Measurements from ENCODE around the gene ORC5.
A peak's percentile ranks its signal among the peaks of the same experiment; 100 is the strongest.

The ORC5 gene

DNA sequence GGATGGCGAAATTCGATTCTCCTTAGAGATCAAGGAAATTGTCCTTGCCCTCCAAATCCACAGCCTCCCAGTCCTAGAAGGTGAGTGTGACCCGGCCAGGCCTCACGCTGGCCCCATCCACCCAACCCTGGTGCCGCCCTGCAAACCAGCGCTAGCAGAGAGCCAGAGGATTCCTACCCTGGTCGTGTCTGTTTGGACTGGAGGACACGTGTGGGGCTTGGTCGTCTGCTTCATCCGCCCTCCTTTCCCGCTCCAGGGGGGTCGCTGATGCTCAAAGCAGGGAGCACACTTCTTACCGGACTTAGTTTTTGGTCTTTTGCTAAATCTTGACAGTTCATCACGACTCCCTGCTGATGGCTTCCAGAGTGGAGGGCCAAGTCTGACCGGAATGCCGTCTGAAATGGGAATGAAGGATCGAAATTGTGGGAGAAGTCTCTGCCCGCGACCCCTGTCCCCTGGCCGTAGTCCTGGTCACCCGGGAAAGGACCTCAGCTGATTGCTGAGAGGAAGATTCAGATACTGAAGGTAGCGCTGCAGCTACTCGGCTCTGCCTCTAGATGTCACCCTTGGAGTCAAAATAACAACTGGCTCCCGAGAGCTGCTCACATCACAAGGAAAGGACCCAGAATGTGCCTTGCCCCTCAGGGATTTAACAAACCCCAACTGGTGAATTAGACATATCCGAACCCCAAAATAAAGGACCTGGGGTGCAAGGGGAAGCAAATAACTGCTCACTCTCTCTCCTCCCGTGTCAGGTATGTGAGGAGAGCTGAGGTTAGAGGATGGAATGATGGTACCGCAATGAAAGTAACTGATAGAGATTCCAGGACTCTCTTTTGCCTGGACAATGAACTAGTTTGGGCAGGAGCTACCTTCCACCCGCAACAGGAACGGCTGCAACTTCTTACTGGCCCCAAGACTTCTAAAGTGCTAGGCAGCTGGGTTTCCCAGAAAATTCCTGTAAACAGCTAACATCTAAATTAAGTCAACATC, 23.5 kb upstream of the ORC5 start:
- H3K4me1 ChIP-seq (ENCODE audit: control insufficient read depth, insufficient read depth, low read length): no peaks in the 10 kb centered on the region
- H3K36me3 ChIP-seq (ENCODE audit: control insufficient read depth, insufficient read depth, low read length): no peaks in the 10 kb centered on the region
- WGBS, 2 experiments: 43 to 45% methylated on average over 29 of the region's 29 CpGs
- H3K27ac ChIP-seq (ENCODE audit: insufficient read depth, low read depth, low read length, poor library complexity, severe bottlenecking): no peak overlapping the region
- no peaks in the 10 kb centered on the region for H3K27me3 ChIP-seq (ENCODE audit: control insufficient read depth, insufficient read depth, low read length, poor library complexity, severe bottlenecking)
- no peak overlapping the region for H3K4me3 ChIP-seq (ENCODE audit: insufficient read depth, low read depth, low read length)
- no peaks in the 10 kb centered on the region for H3K9me3 ChIP-seq (ENCODE audit: control insufficient read depth, low read length)

DNA sequence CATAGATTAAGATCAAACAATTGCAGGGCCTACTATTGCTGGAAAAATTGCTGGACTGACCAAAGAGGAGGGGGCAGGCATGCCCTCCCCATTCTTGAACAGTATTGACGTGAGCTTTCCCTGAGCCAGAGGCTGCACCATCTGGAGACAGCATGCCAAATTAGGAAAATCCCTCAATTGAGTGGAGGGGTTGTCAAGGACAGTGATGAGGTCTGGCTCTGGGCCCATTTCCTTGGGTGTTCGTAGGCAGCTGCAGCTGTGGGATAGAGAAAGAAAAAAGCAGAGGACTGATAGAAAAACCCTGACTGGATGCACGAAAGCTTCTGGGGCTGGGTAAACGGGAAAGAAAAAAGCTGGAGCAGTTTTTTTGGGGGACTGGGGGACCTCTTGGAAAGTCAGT, 22.8 kb upstream of the ORC5 start:
- no peak overlapping the region for H3K4me3 ChIP-seq (ENCODE audit: insufficient read depth, low read depth, low read length)

DNA sequence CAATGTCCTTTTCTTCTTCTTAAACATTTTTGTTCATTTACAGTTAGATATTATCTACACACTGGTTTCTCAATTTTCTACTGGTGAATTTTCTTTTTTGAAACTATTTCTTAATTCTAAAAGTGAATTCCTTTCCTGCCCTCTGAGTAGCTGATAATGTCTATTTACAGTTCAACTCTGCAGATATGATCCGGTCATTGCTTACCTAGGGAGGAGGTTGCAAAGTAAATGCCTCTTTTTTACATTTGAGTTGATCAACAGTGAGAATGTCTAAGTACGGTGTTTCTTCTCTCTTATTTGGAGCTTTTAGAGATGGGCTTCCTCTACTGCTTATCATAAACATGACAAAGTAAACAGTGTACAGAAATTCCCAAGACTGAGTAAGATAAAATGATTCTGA, 20.6 kb upstream of the ORC5 start:
- Histone ChIP-seq H3K4me3 (ENCODE audit: insufficient read depth, low read depth, low read length) (no peak overlapping the region), H3K27ac (ENCODE audit: insufficient read depth, low read depth, low read length, poor library complexity, severe bottlenecking) (no peak overlapping the region), H3K27me3 (ENCODE audit: control insufficient read depth, insufficient read depth, low read length, poor library complexity, severe bottlenecking) (no peaks in the 10 kb centered on the region), H3K4me1 (ENCODE audit: control insufficient read depth, insufficient read depth, low read length) (no peaks in the 10 kb centered on the region), H3K36me3 (ENCODE audit: control insufficient read depth, insufficient read depth, low read length) (no peaks in the 10 kb centered on the region), H3K9me3 (ENCODE audit: control insufficient read depth, low read length) (no peaks in the 10 kb centered on the region)
- WGBS, 2 experiments: 89 to 97% methylated on average over 1 to 2 of the region's 2 CpGs

More for the DNA sequence above, 22.8 kb upstream of the ORC5 start:
- Histone ChIP-seq H3K4me1 (ENCODE audit: control insufficient read depth, insufficient read depth, low read length) (no peaks in the 10 kb centered on the region), H3K9me3 (ENCODE audit: control insufficient read depth, low read length) (no peaks in the 10 kb centered on the region), H3K36me3 (ENCODE audit: control insufficient read depth, insufficient read depth, low read length) (no peaks in the 10 kb centered on the region), H3K27me3 (ENCODE audit: control insufficient read depth, insufficient read depth, low read length, poor library complexity, severe bottlenecking) (no peaks in the 10 kb centered on the region), H3K27ac (ENCODE audit: insufficient read depth, low read depth, low read length, poor library complexity, severe bottlenecking) (no peak overlapping the region)
- WGBS, 2 experiments: 74 to 79% methylated on average over 4 of the region's 4 CpGs

DNA sequence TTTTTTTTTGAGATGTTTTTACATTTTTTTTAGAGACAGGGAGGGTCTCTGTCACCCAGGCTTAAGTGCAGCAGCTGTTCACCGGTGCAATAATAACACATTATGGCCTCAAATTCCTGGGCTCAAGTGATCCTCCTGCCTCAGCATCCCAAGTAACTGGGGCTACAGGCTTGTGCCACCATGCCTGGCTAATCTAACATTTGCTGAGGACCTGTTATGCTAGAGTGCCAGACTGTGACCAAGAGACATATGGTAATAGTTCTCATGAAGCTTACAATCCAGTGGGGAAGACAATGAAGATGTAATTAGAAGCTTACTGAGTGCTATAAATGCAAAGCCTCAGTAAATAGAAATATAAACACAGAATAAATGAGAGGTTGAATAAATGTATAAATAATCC, 17.6 kb upstream of the ORC5 start:
- Histone ChIP-seq H3K4me3 (ENCODE audit: insufficient read depth, low read depth, low read length) (no peak overlapping the region), H3K27me3 (ENCODE audit: control insufficient read depth, insufficient read depth, low read length, poor library complexity, severe bottlenecking) (no peaks in the 10 kb centered on the region), H3K9me3 (ENCODE audit: control insufficient read depth, low read length) (no peaks in the 10 kb centered on the region), H3K36me3 (ENCODE audit: control insufficient read depth, insufficient read depth, low read length) (no peaks in the 10 kb centered on the region), H3K4me1 (ENCODE audit: control insufficient read depth, insufficient read depth, low read length) (no peaks in the 10 kb centered on the region), H3K27ac (ENCODE audit: insufficient read depth, low read depth, low read length, poor library complexity, severe bottlenecking) (no peak overlapping the region)
- 85 to 100% methylated on average over 1 of the region's 1 CpG for WGBS, 2 experiments

DNA sequence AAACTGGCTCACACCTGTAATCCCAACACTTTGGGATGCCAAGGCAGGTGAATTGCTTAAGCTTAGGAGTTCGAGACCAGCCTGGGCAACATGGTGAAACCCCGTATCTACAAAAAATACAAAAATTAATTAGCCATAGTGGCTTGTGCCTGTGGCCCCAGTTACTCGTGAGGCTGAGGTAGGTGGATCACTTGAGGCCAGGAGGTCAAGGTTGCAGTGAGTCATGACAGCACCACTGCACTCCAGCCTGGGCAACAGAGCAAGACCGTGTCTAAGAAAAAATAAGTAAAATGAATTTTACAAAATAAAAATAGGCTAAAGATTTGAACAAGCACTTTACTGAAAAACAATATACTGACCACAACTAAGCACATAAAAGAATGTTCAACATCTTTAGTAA, 9.8 kb upstream of the ORC5 start:
- no peaks in the 10 kb centered on the region for H3K36me3 ChIP-seq (ENCODE audit: control insufficient read depth, insufficient read depth, low read length)

DNA sequence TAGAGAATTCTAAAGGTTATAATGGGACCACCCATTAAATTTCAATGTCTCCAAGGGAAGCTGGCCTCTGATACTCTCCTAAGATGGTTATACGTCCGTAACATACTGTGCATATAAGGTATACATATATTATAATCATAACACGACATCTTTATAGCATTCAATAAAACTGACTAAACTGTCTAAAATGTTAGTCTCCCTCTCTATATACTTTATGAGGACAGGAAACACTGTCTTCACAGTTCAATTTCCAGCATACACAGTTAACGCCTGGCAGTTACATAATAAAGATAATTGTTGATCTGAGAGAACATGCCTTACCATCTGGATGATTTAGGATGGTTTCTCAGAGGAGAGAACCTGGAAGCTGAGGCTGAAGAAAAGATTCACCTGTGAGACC, 1.2 kb upstream of the ORC5 start:
- 100% methylated on average over 1 to 2 of the region's 4 CpGs for WGBS, 2 experiments
- no peaks in the 10 kb centered on the region for H3K27me3 ChIP-seq (ENCODE audit: control insufficient read depth, insufficient read depth, low read length, poor library complexity, severe bottlenecking)
- peaks cover under 1% of the 10 kb centered on the region for H3K36me3 ChIP-seq (ENCODE audit: control insufficient read depth, insufficient read depth, low read length)
- H3K9me3 ChIP-seq (ENCODE audit: control insufficient read depth, low read length): no peaks in the 10 kb centered on the region
- H3K4me3 ChIP-seq (ENCODE audit: insufficient read depth, low read depth, low read length): no peak overlapping the region
- no peak overlapping the region for H3K27ac ChIP-seq (ENCODE audit: insufficient read depth, low read depth, low read length, poor library complexity, severe bottlenecking)
- no peaks in the 10 kb centered on the region for H3K4me1 ChIP-seq (ENCODE audit: control insufficient read depth, insufficient read depth, low read length)

More for the DNA sequence above, 9.8 kb upstream of the ORC5 start:
- Histone ChIP-seq H3K4me3 (ENCODE audit: insufficient read depth, low read depth, low read length) (no peak overlapping the region), H3K27me3 (ENCODE audit: control insufficient read depth, insufficient read depth, low read length, poor library complexity, severe bottlenecking) (no peaks in the 10 kb centered on the region), H3K4me1 (ENCODE audit: control insufficient read depth, insufficient read depth, low read length) (no peaks in the 10 kb centered on the region), H3K27ac (ENCODE audit: insufficient read depth, low read depth, low read length, poor library complexity, severe bottlenecking) (no peak overlapping the region), H3K9me3 (ENCODE audit: control insufficient read depth, low read length) (no peaks in the 10 kb centered on the region)
- 82 to 91% methylated on average over 3 to 4 of the region's 4 CpGs for WGBS, 2 experiments

DNA sequence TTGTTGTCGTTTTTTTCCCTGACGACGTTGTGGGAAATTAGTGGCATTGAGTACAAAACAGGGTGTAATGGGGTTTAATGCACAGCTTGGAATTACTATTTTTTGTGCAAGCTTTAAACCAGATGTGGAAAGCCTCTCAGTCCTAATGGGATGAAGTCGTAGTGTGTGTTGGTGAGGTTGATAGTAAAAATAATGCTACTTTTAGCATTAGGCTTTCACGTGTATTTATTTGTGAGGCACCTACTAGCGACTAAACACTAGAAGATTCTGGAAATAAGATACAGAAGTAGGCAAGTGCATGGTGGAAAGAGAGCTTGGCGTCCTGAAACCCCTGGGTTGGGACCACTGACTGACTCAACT, 588 bp upstream of the ORC5 start:
- Histone ChIP-seq H3K36me3 (ENCODE audit: control insufficient read depth, insufficient read depth, low read length) (peaks cover 7% of the 10 kb centered on the region), H3K27me3 (ENCODE audit: control insufficient read depth, insufficient read depth, low read length, poor library complexity, severe bottlenecking) (no peaks in the 10 kb centered on the region), H3K4me3 (ENCODE audit: insufficient read depth, low read depth, low read length) (peak overlapping the region; percentile 85), H3K4me1 (ENCODE audit: control insufficient read depth, insufficient read depth, low read length) (no peaks in the 10 kb centered on the region), H3K9me3 (ENCODE audit: control insufficient read depth, low read length) (no peaks in the 10 kb centered on the region), H3K27ac (ENCODE audit: insufficient read depth, low read depth, low read length, poor library complexity, severe bottlenecking) (peak overlapping the region; percentile 44)
- WGBS, 2 experiments: 60 to 61% methylated on average over 7 of the region's 7 CpGs

DNA sequence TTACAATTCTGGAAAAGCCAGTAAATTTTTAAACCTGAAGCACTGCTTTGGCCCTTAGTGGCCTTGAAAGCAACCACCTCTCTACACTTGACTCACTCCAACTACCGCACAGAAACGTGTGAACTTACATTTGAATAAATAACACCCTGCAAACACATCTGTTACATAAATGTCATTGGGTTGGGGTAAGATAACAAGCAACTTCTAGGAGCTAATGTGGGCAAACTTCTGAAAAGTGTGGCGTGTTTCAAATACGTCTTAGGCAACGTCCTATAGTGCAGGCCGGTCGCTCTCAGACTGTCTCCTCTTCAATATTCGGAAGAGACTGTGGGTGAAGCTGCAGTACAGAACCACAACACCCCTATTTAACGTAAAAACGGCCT, 474 bp downstream of the ORC5 start:
- H3K27me3 ChIP-seq (ENCODE audit: control insufficient read depth, insufficient read depth, low read length, poor library complexity, severe bottlenecking): no peaks in the 10 kb centered on the region
- no peak overlapping the region for H3K27ac ChIP-seq (ENCODE audit: insufficient read depth, low read depth, low read length, poor library complexity, severe bottlenecking)
- H3K4me1 ChIP-seq (ENCODE audit: control insufficient read depth, insufficient read depth, low read length): no peaks in the 10 kb centered on the region
- peaks cover 17% of the 10 kb centered on the region for H3K36me3 ChIP-seq (ENCODE audit: control insufficient read depth, insufficient read depth, low read length)
- 0 to 1% methylated on average over 9 to 10 of the region's 10 CpGs for WGBS, 2 experiments
- H3K9me3 ChIP-seq (ENCODE audit: control insufficient read depth, low read length): no peaks in the 10 kb centered on the region
- H3K4me3 ChIP-seq (ENCODE audit: insufficient read depth, low read depth, low read length): peak overlapping the region; percentile 85

DNA sequence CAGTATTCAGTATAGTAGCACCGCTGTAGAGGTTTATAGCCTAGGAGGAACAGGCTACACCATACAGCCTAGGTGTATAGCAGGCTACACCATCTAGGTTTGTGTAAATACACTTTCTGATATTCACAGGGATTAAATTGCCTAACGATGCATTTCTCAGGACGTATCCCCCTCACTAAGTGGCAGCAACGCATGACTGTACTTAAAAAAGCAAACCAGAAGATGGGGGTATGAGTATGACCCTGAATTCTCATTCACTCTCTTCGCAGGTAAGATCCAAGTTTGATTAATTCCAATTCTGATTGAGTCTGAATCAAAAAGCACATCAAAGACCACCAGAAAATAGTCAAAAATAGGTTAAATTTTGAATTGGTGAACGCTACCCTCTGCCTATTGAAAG, 972 bp downstream of the ORC5 start:
- Histone ChIP-seq H3K4me1 (ENCODE audit: control insufficient read depth, insufficient read depth, low read length) (no peaks in the 10 kb centered on the region), H3K27me3 (ENCODE audit: control insufficient read depth, insufficient read depth, low read length, poor library complexity, severe bottlenecking) (no peaks in the 10 kb centered on the region), H3K9me3 (ENCODE audit: control insufficient read depth, low read length) (no peaks in the 10 kb centered on the region), H3K4me3 (ENCODE audit: insufficient read depth, low read depth, low read length) (peak overlapping the region; percentile 85), H3K27ac (ENCODE audit: insufficient read depth, low read depth, low read length, poor library complexity, severe bottlenecking) (no peak overlapping the region), H3K36me3 (ENCODE audit: control insufficient read depth, insufficient read depth, low read length) (peaks cover 20% of the 10 kb centered on the region)
- WGBS, 2 experiments: 43 to 51% methylated on average over 6 of the region's 6 CpGs

DNA sequence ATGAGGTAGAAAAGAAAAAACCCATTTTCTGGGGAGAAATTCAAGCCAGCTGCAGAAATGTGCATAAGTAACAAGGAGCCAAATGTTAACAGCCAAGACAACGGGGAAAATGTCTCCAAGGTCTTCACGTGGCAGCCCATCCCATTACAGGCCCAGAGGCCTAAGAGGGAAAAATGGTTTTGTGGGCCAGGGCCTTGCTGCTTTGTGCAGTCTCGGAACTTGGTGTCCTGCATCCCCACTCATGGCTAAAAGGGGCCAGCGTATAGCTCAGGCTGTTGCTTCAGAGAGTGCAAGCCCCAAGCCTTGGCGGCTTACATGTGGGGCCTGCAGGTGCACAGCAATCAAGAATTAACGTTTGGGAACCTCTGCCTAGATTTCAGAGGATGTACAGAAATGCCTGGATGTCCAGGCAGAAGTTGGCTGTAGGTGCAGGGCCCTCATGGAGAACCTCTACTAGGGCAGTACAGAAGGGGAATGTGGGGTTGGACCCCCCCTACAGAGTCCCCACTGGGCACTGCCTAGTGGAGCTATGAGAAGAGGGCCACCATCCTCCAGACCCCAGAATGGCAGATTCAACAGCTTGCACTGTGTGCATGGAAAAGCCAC, 9.0 kb downstream of the ORC5 start:
- H3K27ac ChIP-seq (ENCODE audit: insufficient read depth, low read depth, low read length, poor library complexity, severe bottlenecking): no peak overlapping the region
- H3K4me3 ChIP-seq (ENCODE audit: insufficient read depth, low read depth, low read length): no peak overlapping the region
- no peaks in the 10 kb centered on the region for H3K4me1 ChIP-seq (ENCODE audit: control insufficient read depth, insufficient read depth, low read length)
- WGBS, 2 experiments: 92 to 94% methylated on average over 6 of the region's 6 CpGs
- H3K9me3 ChIP-seq (ENCODE audit: control insufficient read depth, low read length): no peaks in the 10 kb centered on the region
- peaks cover 50% of the 10 kb centered on the region for H3K36me3 ChIP-seq (ENCODE audit: control insufficient read depth, insufficient read depth, low read length)
- no peaks in the 10 kb centered on the region for H3K27me3 ChIP-seq (ENCODE audit: control insufficient read depth, insufficient read depth, low read length, poor library complexity, severe bottlenecking)

Data from ectodermal cell (in vitro differentiated cells).